ENCODE measurements around the gene DCBLD1.

- no peak for TF ChIP-seq POLR2AphosphoS5 (IDR thresholded peaks at IDR 0.05; ENCODE audit: insufficient read depth, low read depth, low read length)
- TF ChIP-seq FOS (IDR thresholded peaks at IDR 0.05; ENCODE audit: borderline replicate concordance, insufficient read depth, low read length), result no peak
- TF ChIP-seq POLR2A (IDR thresholded peaks at IDR 0.05; ENCODE audit: low read depth, low read length), result no peak
- TF ChIP-seq CTCF (IDR thresholded peaks at IDR 0.05; ENCODE audit: extremely low read depth in 1 of 2, insufficient read depth in 1 of 2, low read depth in 1 of 2, low read length in 2 of 2), result no peak
- no peak for TF ChIP-seq MAX (IDR thresholded peaks at IDR 0.05; ENCODE audit: insufficient read depth, insufficient read length)
Measured at GRCh38 chr6:117493470-117493869, 11.0 kb downstream of the DCBLD1 start.

Measured in endothelial cell of umbilical vein (primary cell).